ENCODE data around the gene G6PD.

DNA sequence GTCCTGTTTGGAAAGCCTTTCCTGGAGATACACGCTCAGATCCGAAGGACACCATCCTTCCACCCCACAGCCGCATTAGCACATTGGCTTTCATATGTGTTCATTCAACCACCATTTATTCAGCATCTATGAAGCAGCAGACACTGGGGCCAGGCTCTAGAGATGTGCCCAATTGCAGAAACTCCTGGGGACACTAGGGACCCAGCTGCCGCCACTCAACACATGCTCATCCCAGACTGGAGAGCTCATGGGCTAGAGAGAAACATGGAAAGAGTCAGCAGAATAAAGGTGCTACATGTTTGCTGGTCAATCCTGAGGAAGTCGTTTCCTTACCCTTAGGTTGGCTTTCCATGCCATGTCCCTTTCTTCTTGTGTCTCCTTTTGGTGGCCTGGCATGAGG is 45.9 kb upstream of the G6PD start:
- TF ChIP-seq POLR2AphosphoS5 (IDR thresholded peaks at IDR 0.05) (no peak), CTCF (IDR thresholded peaks at IDR 0.05) (no peak)
